Bronchial epithelial cell (primary cell): ENCODE results near the gene DNAH6. TPM values are rescaled to one million over a fixed set of nuclear protein-coding genes. Genes with fewer than 3 reads are reported as not detected.
A peak's percentile ranks its signal among the peaks of the same experiment; 100 is the strongest.
"Not testable (repeated sequence)": the region's sequence is repeated elsewhere in the genome, so short reads cannot be mapped to it uniquely, and the experiment has no call there.

Experiments
- DNase-seq: peaks from one replicate; pipeline ENCODE4 v3.0.0-alpha.2; 2010; ENCODE audit warnings: low read depth
- FAIRE-seq: peaks from 2 replicates; lab custom pipeline; 2011; peaks lifted over from hg19 to GRCh38; lab: Jason Lieb, UNC
- H3K27me3 ChIP-seq: 2 replicates; pipeline ENCODE4 v1.5.1; 2011; ENCODE audit warnings: low read length; ENCODE audit not compliant: control insufficient read depth, insufficient read depth
- H3K36me3 ChIP-seq: 2 replicates; pipeline ENCODE4 v1.5.1; 2011; ENCODE audit warnings: low read length; ENCODE audit not compliant: control insufficient read depth, insufficient read depth
- H3K4me3 ChIP-seq: 2 replicates; pipeline ENCODE4 v1.5.1; 2011; ENCODE audit warnings: mild to moderate bottlenecking, low read depth, low read length, control low read depth
- total RNA-seq: library from RNA; depleted of rRNA; stranded (reverse); fragments of >200 nt; gene quantifications from 2 replicates; pipeline ENCODE4 v1.2.1, GENCODE V29; 2014
- TF ChIP-seq, protein P1 (sequence below): IDR thresholded peaks from 2 replicates; pipeline ENCODE4 v1.5.1; 2011; ENCODE audit warnings: mild to moderate bottlenecking, moderate library complexity, low read length, control low read depth, inconsistent platforms; ENCODE audit not compliant: insufficient read depth, severe bottlenecking

DNAH6 gene, protein sequence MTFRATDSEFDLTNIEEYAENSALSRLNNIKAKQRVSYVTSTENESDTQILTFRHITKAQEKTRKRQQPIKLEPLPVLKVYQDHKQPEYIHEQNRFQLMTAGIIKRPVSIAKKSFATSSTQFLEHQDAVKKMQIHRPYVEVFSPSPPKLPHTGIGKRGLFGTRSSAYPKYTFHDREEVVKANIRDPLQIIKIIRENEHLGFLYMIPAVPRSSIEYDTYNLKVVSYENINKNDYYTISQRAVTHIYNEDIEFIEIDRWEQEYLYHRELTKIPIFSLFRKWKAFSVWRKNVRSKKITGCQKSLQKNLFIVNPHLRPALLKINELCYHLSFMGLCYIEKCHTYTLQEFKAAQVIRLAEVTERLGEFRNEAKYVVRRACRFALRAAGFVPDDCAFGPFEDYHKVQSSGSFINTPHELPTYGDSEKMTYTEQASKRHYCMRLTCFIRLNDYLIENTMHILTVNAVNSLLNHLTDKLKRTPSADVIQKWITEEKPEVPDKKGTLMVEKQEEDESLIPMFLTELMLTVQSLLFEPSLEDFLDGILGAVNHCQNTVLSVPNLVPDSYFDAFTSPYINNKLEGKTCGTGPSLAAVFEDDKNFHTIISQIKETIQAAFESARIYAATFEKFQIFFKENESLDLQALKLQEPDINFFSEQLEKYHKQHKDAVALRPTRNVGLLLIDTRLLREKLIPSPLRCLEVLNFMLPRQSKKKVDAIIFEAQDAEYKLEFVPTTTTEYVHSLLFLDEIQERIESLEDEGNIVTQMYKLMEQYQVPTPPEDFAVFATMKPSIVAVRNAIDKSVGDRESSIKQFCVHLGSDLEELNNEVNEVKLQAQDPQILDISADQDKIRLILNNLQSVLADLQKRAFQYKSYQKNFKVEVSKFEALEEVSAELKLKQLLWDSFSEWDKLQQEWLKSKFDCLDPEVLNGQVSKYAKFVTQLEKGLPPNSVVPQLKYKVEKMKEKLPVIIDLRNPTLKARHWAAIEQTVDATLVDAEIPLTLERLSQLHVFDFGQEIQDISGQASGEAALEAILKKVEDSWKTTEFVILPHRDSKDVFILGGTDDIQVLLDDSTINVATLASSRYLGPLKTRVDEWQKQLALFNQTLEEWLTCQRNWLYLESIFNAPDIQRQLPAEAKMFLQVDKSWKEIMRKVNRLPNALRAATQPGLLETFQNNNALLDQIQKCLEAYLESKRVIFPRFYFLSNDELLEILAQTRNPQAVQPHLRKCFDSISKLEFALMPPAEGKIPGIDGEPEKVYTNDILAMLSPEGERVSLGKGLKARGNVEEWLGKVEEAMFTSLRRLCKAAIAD (N-terminal part only)
- under 0.01 TPM in 2 replicates for total RNA-seq

DNA sequence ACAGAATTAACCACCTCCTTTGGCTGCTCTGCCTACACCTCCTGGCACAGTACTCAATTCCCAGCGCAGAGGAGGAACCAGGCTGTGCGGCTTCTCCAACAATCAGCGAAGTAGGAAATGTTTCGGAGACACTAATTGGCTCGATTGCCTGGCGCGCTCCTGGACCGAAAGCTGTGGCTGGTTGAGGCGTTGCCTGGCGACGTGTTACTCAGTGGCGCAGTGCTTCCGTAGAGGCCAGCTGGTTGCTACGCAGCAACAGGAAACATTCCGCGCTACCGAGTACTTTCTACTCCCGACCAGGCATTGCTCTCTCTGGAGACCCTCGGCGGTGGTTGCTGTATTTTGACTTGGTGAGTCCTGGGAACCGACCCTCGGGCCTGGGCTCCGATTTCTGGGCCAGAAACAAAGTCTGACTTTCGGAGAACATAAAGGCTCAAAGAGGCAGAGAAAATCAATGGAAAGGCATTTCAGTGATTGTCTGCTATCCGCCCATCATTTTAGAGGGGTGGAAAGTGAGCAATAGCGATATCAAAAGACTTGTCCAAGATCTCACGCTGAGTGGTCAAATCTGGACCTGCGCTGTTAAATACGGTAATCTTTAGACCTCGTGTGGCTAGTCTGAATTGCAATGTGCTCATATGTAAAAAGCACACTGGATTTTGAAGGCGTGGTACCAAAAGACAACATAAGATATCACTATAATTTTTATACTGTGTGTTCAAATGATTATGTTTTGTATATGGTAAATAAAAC, at the start of gene DNAH6:
Gene DNAH6, plus strand, starts transcription at position 265 of the 753 bp plus-strand sequence. CDS start 1,329 bp downstream, outside the sequence.
- H3K4me3 ChIP-seq: peak within 1 kb of the TSS; percentile 30
- H3K27me3 ChIP-seq: no peaks in the 10 kb centered on the region
- TF ChIP-seq, protein P1, sequence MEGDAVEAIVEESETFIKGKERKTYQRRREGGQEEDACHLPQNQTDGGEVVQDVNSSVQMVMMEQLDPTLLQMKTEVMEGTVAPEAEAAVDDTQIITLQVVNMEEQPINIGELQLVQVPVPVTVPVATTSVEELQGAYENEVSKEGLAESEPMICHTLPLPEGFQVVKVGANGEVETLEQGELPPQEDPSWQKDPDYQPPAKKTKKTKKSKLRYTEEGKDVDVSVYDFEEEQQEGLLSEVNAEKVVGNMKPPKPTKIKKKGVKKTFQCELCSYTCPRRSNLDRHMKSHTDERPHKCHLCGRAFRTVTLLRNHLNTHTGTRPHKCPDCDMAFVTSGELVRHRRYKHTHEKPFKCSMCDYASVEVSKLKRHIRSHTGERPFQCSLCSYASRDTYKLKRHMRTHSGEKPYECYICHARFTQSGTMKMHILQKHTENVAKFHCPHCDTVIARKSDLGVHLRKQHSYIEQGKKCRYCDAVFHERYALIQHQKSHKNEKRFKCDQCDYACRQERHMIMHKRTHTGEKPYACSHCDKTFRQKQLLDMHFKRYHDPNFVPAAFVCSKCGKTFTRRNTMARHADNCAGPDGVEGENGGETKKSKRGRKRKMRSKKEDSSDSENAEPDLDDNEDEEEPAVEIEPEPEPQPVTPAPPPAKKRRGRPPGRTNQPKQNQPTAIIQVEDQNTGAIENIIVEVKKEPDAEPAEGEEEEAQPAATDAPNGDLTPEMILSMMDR: no peak
- FAIRE-seq (peak; percentile 98), DNase-seq (peak; percentile 94)
- no peaks in the 10 kb centered on the region for H3K36me3 ChIP-seq

DNA sequence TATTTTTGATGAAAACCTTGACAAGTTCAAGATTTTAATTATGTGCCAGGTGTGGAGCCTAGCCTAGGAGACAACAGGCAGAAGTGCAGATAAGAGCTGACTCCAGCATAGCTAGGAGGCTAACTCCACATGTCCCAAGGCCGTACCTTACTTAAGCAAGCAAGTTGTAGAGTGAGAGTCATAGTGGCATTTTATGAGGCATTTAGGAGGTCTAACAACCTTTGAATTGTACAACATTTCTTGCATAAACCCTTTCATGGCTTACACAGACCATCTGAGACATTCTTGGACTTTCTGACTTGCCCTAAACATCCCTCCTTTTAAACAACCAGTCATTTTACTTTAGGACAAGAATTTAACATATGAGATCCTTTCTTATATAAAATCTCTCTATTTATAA, 48.9 kb upstream of the DNAH6 start:
- Histone ChIP-seq H3K36me3 (no peaks in the 10 kb centered on the region), H3K27me3 (no peaks in the 10 kb centered on the region), H3K4me3 (no peak overlapping the region)
- DNase-seq (no peak), FAIRE-seq (no peak)
- TF ChIP-seq, protein P1: no peak

DNA sequence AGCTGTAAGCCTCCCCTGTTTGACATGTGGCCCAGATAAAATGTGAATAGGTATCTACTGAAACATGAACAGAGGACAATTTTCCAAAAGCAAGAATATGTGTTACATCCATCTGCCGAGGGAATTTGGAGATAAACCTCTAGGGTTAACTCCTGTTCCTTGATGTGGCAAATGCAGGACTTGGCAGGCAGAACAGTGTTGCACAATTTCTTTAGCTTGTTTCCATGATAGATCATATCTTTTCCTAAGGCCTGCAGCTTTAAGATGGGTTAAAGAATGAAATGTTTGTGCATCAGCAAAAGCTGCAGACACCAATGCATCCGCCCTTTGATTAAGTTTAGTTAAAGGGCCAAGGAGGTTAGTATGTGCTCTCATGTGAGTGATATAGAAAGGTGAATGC, 43.9 kb upstream of the DNAH6 start:
- peak; percentile 32 for DNase-seq
- not testable (repeated sequence) for FAIRE-seq

DNA sequence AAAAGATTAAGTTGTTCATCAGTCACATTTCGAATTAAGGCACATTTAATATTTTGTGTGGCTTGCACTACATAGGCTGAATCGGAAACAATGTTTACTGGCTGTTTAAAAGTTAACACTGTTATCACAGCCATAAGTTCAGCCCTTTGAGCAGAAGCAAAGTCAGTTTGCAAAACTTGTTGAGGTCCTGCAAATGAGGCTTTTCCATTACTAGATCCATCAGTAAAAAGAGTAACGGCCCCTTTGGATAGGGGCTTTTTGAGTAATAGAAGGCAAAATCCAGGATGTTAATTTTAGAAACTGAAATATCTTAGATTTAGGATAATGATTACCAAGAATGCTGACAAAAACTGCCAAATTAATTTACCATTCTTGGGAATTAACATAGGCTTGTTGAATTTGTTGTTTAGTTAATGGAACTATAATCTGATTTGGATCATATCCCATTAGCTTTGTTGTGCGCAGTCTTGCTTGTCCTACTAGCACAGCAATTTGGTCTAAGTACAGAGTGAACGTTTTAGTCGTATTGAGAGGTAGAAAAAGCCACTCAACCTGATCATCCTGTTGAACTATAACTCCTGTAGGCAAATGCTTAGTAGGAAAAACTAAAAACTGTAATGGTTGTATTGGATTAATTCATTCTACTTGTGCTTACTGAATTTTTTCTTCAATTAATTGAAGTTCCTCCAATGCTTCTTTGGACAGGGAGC, 43.3 kb upstream of the DNAH6 start:
- TF ChIP-seq, protein P1: no peak
- no peak for FAIRE-seq
- no peaks in the 10 kb centered on the region for H3K27me3 ChIP-seq

More for the DNA sequence above, 43.9 kb upstream of the DNAH6 start:
- not testable (repeated sequence) for H3K27me3 ChIP-seq, H3K36me3 ChIP-seq, H3K4me3 ChIP-seq

DNA sequence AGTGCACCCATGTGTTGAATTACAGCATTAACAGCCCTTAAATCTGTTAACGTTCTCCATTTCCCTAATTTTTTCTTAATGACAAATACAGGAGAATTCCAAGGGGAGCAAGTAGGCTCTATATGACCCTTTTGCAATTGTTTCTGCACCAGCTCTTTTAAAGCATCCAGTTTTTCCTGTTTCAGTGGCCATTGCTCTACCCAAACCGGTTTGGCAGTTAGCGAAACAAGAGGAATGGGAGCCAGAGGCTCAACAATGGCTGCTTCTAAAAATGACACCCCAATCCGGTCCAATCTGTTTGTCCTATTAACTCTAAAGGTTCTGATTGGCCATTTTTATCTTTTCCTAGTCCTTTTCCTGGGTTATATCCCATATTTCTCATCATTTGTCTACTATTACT, 42.1 kb upstream of the DNAH6 start:
- Histone ChIP-seq H3K4me3 (no peak overlapping the region), H3K27me3 (no peaks in the 10 kb centered on the region), H3K36me3 (no peaks in the 10 kb centered on the region)
- TF ChIP-seq, protein P1: no peak
- DNase-seq (peak; percentile 72), FAIRE-seq (no peak)

More for the DNA sequence above, 43.3 kb upstream of the DNAH6 start:
- no peaks in the 10 kb centered on the region for H3K36me3 ChIP-seq
- no peak overlapping the region for H3K4me3 ChIP-seq
- no peak for DNase-seq
